HK-2 (cell line): ENCODE results near the gene FCAR.
"Not testable (repeated sequence)": the region's sequence is repeated elsewhere in the genome, so short reads cannot be mapped to it uniquely, and the experiment has no call there.

Source experiments
- DNase-seq: peaks from one replicate; pipeline ENCODE4 v3.0.0-alpha.2; 2018; ENCODE audit not compliant: unreplicated experiment

FCAR gene

DNA sequence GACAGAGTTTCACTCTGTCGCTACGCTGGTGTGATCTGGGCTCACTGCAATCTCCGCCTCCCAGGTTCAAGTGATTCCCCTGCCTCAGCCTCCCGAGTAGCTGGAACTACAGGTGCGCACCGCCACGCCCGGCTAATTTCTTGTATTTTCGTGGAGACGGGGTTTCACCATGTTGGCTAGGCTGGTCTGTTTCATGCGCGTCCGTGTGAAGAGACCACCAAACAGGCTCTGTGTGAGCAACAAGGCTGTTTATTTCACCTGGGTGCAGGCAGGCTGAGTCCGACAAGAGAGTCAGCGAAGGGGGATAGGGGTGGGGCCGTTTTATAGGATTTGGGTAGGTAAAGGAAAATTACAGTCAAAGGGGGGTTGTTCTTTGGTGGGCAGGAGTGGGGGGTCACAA, 20.1 kb downstream of the FCAR start:
- DNase-seq: not testable (repeated sequence)

DNA sequence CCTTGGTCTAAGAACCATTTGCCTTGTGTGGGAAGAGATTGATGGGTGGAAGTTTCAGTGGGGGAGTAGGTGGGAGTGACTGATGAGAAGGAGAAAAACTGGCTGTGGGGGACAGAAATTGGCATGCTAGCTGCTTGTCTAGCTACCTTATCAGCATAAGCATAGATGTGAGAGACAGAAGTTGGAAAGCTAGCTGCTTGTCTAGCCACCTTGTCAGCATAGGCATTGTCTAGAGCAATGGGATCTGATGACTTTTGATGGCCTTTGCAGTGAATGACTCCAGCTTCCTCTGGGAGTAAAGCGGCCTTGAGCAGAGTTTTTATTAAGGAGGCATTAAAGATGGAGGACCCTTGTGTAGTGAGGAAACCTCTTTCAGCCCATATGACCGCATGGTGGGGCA, 22.0 kb downstream of the FCAR start:
- DNase-seq: no peak

DNA sequence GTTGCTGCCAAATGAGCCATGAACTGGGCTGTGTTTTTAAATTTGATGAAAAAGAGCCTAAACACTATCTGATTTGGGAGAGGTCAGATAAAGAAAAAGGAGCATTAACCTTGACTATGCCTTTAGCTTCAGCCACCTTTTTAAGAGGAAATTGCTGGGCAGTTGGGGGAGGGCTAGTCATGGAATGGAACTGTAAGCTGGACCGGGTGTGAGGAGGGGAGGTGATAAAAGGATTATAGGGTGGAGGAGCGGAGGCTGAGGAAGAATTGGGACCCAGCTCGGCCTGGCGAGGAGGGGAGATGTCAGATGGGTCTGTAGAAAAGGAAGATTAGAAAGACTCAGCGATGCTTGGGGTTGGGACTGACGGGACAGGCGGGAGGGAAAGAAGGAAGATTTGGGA, 24.6 kb downstream of the FCAR start:
- DNase-seq: not testable (repeated sequence)

DNA sequence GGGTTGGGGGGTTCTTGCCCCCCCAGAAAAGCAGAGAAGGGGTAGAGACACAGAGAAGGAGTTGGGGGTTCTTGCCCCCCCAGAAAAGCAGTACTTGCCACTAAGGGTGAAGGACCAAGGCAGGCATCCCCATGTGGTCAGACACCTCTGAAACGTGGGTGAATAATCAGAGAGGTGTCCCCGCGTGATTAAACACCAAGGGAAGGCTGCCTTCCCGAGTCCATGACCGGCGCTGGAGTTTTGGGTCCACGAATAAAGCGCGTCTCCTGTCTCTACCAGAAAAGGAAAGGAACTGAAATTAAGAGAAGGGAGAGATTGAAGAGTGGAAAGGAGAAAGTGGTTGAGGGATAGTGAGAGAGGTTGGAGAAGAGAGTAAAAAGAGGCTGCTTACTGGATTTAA, 25.6 kb downstream of the FCAR start:
- DNase-seq: not testable (repeated sequence)

DNA sequence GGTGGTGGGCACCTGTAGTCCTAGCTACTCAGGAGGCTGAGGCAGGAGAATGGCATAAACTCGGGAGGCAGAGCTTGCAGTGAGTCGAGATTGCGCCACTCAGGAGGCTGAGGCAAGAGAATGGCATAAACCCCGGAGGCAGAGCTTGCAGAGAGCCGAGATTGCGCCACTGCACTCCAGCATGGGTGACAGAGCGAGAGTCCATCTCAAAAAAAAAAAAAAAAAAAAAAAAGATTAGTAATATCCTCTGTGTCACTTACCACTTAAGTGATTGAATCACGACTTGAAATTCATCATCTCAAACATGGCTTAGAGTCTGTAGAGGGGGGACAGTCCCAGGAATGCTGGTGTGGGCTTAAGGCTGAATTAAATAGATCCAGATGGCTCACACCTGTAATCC, 27.1 kb downstream of the FCAR start:
- DNase-seq: not testable (repeated sequence)

DNA sequence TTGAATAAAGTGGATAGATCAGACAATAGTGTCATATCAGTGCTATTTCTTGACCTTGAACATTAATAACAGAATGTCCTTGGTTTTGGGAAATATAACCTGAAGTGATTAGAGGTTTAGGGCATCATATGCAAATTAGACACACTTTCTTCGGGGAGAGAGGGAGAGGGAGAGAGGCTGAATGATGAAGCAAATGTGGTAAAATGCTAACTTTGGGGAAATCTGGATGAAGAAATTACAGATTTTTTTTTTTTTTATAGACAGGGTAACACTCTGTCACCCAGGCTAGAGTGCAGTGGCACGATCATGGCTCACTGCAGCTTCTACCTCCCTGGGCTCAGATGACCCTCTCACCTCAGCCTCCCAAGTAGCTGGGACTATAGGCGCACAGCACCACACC, 28.0 kb downstream of the FCAR start:
- DNase-seq: no peak

DNA sequence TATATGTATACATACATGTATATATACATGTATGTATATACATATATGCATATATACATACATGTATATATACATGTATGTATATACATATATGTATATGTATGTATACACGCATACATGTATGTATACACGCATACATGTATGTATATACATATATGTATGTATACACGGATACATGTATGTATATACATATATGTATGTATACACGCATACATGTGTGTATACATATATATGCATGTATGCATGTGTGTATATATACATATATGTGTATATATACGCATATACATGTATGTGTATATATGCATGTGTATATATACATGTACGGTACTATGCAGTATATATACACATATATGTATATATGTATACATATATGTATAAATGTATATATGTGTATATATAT, 29.3 kb downstream of the FCAR start:
- DNase-seq: no peak

DNA sequence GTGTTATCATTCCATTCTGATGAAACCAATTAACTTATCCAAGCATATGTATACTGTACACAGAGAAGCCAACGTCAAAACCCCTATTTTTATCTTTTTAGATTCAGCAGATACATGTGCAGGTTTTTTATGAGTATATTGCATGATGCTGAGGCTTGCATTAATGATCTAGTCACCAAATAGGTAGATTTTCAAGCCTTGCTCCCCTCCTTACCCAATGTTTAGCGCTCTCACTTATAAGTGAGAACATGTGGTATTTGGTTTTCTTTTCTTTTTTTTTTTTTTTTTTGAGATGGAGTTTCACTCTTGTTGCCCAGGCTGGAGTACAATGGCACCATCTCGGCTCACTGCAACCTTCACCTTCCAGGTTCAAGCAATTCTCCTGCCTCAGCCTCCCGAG, 30.2 kb downstream of the FCAR start:
- DNase-seq: not testable (repeated sequence)

DNA sequence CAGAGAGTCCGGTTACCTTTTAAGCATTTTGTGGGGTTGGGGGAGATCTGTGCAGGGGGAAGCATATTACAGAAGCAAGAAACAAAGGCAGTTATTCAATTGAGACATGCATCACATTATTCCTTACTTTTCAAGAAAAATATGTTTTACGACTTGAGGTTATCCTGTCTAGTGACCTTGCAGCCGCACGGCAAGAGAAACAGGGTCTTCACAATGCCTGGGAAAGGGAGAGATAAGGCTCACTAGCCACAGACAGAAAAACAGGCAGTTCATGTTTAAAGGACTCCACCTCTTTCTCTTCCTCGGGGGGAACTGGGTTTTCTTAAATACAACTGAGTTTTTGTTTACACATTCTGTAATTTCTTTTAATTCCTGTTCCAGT, 31.4 kb downstream of the FCAR start:
- no peak for DNase-seq

DNA sequence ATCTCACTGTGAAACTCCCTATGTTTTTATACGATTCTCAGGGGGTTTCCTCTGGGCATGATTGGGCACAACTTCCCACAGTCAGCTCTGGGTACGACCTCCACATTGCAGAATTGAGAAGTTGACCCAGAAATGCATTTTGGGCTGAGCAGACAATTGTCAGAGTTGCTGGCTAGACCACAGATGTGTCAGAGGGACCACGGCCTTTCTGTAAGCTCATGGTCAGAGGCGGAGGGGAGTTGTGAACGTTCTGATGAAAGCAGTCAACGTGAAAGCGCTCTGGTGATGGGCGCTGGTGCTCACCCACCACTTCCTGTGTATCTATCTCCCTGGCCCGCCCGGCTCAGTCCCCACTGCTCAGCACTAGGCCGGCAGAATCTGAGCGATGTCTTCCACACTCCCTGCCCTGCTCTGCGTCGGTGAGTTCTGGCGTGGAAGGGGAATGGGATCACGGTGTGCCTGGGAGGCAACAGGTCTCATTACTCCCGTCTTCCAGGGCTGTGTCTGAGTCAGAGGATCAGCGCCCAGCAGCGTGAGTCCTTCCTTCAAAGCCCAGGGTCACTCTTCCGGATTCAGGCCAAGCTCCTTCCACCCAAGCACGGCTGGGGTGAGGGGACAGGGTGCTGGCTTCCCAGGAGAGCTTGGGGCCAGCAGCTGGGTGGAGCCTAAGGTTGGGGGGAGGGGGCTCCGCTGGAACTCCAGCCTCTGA, 31.9 kb downstream of the FCAR start, which contains the start of gene NCR1:
NCR1 (plus strand) TSS at position 346 of the 709 bp plus-strand sequence; CDS start at position 386, 40 bp downstream.
- no peak for DNase-seq

DNA sequence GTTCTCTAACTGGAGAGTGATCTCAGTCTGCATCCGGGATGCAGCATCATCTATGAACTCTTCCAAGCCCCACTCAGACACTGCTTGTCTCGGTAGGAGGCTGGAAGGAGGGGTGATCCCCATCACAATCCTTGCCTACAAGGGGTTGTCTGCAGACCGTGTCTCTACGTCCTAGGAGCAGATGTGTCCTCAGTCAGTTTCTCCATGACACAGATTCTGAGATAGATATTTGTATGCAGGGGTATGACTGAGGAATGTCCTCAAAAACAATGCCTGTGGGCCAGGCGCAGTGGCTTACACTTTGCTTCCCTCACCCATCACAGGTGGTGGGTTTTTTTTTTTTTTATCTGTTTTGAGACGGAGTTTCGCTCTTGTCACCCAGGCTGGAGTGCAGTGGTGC, 32.8 kb downstream of the FCAR start:
- no peak for DNase-seq

DNA sequence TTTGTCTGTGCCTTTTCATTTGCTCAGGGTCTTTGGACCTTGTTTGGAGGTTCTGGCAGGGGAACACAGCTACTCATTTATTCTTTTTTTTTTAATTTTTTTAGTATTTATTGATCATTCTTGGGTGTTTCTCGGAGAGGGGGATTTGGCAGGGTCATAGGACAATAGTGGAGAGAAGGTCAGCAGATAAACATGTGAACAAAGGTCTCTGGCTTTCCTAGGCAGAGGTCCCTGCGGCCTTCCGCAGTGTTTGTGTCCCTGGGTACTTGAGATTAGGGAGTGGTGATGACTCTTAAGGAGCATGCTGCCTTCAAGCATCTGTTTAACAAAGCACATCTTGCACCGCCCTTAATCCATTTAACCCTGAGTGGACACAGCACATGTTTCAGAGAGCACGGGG, 33.9 kb downstream of the FCAR start:
- not testable (repeated sequence) for DNase-seq

DNA sequence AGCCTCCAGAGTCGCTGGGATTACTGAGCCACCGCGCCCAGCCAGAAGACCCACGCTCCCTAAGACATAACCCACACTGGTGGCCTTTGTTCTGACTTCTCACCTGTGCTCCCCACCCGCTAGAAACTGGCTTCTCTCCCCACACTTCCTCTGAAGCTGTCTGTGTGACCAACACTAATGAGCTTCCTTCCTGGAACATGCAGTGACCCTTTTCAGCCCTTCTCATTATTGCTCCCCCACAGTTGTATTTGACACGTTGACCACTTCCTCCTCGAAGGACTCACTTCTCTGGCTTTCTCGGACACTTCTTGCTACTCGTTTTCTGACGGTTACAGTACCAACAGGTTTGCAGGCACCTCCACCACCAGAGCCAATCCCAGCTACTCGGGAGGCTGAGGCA, 42.8 kb downstream of the FCAR start:
- no peak for DNase-seq

DNA sequence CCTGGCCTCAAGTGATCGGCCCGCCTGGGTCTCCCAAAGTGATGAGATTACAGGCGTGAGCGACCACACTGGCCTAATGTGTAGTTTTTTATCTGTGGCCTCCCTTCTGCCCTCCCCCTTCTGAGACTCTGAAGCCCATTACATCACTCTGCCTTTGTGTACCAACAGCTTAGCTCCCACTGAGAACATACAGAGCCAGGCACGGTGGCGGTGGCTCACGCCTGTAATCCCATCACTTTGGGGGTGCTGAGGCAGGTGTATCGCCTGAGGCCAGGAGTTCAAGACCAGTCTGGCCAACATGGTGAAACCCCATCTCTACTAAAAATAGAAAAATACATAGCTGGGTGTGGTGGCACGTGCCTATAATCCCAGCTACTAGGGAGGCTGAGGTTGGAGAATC, 44.5 kb downstream of the FCAR start:
- no peak for DNase-seq

DNA sequence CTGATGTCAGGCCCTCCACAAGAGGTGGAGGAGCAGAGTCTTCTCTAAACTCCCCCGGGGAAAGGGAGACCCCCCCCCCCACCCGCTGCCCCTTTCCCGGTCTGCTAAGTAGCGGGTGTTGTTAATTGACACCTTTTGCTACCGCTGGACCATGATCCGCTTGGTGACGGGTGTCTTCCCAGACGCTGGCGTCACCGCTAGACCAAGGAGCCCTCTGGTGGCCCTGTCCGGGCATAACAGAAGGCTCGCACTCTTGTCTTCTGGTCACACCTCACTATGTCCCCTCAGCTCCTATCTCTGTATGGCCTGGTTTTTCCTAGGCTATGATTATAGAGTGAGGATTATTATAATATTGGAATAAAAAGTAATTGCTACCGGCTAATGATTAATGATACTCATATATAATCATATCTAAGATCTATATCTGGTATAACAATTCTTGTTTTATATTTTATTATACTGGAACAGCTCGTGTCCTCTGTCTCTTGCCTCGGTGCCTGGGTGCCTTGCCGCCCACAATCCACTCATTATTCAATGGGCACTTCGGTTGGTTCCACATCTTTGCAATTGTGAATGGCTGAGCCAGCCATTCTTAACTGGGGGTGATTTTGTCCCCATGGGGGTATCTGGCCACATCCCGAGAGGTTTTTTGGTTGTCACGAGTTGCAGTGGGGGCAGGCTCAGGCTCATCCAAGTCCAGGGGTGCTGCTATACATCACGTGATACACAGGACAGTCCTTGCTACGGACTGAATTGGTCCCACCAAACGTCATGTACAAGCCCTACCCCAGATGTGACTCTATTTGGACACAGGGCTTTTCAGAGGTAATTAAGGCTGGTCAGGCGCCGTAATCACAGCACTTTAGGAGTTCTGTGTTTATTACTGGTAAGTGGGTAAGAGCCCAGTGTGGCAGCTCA, 45.9 kb downstream of the FCAR start:
- DNase-seq: peak; percentile 13

DNA sequence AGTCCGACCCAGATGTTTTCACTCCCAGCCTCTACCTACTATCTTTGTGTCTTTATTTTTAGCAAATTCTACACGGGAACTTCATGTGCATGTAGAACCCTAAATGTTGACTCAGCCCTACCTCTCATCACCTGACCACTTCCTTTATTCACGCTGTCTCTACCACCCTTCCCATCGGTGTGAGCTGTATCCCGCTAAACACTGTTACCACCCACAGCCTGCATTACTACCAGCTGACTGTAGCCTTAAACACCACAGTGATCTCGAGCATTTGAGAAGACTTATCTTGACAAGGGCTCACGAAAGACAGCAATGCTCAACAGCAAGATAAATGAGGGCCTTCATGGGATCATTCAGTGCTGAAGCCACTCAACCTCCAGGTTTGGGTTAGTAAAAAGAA, 47.0 kb downstream of the FCAR start:
- DNase-seq: no peak

DNA sequence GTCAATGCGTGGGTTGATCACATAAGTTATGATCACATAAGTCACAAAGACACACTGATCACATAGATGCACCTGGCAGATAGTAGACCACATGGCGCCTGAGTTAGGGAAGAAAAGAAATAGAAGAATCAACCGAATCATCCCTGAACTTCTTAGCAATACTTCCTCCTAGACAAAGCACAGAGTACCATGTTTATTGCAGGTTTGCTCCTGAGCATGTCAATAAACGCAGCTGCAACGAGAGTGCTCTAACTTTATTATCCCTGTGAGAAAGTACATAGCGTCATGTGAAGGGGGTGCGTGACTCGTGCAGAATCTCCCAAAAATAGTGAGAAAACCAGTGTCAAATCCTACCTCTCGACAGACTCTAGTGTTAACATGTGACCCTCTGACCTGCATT, 49.2 kb downstream of the FCAR start:
- DNase-seq: no peak

DNA sequence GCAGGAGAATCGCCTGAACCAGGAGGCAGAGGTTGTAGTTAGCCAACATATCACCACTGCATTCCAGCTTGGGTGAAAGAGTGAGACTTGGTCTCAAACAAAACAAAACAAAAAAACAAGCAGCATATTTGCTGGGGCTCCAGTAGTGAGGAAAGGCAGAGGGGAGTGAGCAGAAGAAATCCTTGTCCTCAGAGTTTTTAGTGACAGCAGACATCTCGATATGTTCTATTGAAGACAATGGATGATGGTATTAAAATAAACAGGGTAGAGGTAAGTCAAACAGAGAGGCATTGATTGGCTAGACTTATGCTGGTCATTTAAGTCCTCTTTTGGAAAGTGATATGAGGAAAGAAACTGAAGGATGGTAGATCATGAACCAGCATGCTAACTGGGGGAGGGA, 54.3 kb downstream of the FCAR start:
- DNase-seq: no peak

DNA sequence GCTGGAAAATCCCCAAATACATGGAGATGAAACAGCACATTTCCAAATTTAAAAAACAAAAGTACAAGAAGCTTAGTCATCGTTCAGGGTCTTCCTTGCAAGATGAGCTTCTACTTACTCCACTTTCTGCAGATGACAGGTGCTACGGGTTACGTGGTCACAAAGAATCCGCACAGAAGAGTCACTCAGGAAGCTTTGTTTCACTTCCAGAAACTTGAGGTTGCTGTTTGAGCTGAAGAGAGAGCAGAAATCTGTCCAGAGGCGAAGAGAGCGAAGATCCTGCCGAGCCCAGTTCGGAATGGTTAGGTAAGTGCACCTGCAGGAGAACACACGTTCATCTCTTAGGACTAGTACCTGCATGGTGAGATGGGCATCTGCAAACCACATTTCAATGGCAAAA, 63.9 kb downstream of the FCAR start:
- DNase-seq: no peak

DNA sequence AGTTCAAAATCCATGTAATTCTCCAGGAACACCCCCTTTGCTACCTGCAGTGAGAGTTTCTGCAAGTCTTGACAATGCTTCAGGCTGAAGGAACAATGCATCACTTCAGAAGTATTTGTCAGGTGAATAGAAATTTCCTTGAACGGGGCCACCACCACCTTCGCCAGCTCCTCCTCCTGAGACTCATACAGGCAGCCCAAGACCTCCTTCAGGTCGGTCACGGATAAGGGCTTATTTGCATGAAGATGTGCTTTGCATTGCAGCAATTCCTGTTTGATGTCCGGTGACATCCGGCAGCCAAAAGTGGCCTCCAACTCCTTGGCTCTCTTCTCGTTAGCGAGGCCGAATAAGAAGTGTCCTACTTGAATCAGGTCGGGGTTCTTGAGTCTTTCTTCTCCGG, 64.9 kb downstream of the FCAR start:
- no peak for DNase-seq

DNA sequence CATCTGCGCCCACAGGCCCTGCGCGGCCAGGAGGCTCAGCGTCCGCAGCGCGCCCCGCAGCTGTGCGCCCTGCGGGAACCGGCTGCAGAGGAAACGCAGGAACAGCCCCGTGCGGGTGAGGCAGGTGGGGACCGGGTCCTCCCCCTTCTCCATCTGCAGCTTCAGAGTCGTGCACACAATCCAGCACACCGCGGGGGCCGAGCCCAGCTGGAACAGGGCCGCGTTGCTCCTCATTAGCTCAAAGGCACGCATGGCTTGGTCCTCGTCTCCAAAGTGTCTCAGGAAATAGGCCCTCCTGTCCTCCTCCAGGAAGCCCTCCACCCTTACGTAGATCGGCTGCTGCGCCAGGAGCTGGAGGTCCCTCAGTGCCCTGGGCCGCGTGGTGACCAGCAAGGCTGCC, 65.5 kb downstream of the FCAR start:
- not testable (repeated sequence) for DNase-seq
